GM21825 (cell line): ENCODE measurements around the gene PGLYRP2.
"Not testable (repeated sequence)": the region's sequence is repeated elsewhere in the genome, so short reads cannot be mapped to it uniquely, and the experiment has no call there.

ENCODE experiments used
- ATAC-seq: cut with Tn5 transposase; IDR thresholded peaks from one replicate; pipeline ENCODE4 v1.9.1; 2021; ENCODE audit warnings: mild to moderate bottlenecking, moderate library complexity; ENCODE audit not compliant: unreplicated experiment

PGLYRP2 gene

DNA sequence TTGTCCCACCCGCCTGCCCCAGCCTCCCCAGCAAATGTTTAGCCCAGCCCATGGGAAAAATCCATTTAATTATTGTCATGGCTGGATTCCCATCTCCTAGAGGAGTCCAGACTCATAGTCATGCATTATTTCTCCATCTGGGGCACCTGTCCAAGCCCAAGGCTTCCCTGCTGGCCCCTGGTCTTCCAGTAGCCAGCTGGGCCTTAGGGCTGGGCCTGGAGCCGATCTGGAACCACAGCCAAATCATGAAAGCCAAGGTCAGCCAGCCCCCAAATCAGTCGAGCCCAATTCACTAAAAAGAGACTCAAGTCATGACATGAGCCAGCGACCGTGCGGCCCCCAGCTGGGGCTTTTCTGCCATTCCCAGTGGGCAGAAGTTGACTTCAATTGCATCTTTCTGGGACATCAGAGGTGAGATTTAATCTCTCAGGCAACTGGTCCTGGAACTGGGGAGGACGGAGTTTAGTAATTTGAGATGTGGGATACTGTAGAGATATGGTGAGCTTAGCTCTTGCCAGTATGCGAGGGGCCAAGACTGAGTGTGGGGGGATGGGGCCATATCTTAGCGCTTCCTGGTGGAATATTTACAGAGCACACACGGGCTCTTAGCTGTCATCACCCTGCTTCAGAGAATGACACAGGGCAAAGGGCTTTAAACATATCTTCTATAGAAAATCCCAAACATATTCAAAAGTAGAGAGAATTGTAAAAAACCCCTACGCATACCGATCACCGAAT, 9.4 kb upstream of the PGLYRP2 start:
- no peak for ATAC-seq

DNA sequence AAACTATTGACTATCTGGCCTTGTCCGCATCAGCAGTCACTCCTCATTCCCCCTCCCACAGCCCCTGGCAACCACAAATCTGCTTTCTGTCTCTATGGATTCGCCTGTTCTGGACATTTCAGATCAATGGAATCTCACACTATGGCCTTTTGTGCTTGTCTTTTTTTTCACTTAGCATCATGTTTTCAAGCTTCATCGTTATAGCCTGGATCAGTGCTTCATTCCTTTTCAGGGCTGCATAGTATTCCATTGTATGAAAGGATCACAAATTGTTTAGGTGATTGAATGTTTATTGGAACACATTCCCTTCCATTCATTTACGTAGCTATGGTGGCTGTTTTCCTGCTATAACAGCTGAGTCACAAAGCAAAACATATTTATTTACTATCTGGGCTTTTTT, 7.7 kb upstream of the PGLYRP2 start:
- no peak for ATAC-seq

DNA sequence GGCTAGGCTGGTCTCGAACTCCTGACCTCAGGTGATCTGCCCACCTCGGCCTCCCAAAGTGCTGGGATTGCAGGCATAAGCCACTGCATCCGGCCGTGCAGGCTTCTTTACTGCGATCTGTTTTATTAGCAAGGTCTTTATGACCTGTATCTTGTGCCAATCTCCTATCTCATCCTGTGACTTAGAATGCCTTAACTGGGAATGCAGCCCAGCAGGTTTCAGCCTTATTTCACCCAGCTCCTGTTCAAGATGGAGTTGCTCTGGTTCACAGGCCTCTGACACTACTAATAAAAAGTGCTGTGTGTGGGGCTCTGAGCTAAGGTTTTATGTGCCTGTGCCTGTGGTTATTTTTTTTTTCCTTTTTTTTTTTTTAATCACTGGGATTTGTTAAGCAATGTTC, 6.5 kb upstream of the PGLYRP2 start:
- not testable (repeated sequence) for ATAC-seq

DNA sequence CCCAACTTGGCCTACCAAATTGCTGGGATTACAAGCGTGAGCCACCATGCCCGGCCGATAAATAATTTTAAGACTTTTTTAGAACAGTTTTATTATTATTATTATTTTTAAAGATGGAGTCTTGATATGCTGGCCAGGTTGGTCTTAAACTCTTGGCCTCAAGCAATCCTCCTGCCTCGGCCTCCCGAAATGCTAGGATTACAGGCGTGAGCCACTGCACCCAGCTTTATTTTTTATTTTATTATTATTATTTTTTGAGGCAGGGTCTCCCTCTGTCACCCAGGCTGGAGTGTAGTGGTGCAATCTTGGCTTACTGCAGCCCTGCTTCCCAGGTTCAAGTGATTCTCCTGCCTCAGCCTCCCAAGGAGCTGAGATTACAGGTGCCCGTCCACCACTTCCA, 1.7 kb upstream of the PGLYRP2 start:
- not testable (repeated sequence) for ATAC-seq

DNA sequence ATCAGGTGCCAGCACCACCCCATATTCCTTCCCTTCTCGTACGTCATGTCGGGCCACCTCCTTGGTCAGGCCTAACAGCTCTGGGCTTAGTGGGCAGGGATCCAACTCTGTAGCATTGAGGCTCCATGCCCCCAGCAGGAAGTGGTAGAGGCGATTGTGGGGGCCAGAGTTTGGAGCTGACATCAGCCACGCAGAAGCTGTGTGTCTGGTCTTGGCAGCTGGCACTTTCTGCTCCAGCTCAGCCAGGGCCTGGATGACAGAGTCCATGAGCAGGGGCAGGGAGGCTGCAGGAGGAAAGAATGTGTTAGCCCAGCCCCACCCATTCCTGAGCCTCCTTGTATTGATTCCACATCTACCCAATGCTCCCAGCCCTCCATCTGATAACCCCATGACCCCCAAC, 3.0 kb downstream of the PGLYRP2 start:
- ATAC-seq = no peak

DNA sequence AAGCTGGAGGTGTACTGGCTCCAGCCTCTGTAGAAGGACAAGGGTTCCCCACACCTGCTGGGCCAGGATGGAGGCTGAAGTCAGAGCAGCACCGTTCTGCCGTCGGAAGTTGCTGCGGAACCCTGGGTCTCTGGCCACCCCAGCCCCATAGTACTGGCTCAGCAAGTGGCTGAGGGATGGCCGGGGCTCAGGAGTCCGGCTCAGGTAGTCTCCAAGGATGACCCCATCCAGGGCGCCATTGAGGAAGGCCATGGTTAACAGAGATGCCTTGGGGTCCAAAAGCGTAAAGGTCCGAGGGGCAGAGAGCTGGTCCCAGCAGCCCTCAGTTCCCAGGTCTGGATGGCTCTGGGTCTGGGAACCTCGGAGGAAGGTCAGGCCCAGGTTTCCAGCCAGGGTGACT, 3.7 kb downstream of the PGLYRP2 start:
- no peak for ATAC-seq

DNA sequence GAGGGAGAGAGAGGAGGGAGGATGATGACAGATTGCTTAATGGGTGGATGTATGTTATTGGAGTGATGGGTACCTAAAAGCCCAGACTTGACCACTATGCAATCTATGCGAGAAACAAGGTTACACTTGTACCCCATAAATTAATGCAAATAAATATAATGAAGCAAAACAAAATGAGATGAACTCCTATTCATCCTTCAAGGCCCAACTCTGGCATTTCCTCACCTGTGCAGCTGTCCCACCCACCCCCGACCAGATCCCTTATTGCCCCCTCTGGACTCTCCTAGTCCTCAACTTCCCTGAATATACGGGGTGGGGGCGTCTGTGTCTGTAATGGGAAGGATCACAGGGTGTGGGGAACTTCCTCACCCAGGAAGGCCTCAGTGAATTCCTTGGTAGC, 4.1 kb downstream of the PGLYRP2 start:
- no peak for ATAC-seq

DNA sequence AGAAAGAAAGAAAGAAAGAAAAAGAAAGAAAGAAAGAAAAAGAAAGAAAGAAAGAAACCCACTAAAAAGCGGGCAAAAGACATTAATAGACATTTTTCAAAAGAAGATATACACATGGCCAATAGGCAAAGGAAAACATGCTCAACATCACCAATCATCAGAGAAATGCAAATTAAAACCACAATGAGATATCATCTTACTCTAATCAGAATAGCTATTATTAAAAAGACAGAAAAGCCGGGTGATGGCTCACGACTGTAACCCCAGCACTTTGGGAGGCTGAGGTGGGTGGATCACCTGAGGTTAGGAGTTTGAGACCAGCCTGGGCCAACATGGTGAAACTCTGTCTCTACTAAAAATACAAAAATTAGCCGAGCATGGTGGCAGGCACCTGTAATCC, 5.5 kb downstream of the PGLYRP2 start:
- ATAC-seq = not testable (repeated sequence)

DNA sequence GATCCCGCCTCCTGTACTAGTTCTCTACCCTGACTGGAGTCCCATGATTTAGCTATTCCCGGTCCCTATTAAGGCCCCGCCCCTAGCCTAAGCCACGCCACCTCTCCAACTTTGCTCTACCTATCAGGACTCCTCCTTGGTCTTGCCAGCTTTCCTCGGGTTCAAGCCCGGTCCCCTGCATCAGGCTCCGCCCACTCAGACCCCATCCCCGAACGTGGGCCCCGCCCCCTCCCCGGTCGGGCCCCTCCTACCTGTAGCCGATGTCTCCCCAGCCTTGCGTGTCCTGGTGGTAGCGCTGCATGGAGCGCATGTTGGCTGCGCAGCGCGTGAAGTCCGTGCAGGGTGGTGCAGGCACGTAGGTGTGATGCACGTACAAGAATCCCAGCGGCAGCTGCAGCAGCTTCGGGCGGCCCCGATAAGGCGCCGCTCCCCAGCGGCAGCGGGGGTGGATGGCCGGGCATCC, 7.6 kb downstream of the PGLYRP2 start:
- ATAC-seq = no peak

DNA sequence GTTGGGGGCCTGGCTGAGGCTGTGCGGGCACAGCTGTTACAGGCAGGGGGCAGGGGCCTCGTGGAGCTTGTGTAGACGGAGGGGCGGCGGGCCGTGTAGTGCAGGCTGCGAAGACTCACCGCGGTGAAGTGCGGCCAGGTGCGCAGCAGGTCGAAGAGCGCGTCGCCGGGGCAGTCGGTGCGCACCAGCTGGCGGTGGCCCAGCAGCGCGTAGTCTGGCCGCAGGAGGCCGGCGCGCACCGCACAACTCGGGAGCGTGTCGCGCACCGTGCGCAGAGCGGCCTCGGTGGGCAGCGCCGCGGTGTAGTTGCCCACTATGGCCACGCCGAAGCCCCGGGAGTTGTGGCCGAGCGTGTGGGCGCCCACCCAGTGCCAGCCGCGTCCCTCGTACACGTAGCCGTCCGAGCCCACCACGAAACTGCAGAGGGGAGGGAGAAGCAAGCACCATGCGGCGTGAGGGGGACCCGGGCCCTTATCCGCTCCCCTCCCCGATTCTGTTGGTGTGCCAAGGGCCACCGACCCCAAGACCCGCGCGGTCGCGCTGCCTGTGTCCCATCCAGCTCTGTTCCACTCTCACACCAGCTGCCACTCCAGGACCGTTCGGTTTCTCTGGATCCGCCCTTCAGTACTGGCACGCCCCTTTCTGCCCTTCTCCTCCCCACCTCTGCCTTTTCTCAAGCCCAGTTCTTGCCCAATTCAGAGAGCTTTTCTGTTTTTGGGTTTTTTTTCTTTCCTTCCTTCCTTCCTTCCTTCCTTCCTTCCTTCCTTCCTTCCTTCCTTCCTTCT, 9.6 kb downstream of the PGLYRP2 start:
- ATAC-seq = no peak

DNA sequence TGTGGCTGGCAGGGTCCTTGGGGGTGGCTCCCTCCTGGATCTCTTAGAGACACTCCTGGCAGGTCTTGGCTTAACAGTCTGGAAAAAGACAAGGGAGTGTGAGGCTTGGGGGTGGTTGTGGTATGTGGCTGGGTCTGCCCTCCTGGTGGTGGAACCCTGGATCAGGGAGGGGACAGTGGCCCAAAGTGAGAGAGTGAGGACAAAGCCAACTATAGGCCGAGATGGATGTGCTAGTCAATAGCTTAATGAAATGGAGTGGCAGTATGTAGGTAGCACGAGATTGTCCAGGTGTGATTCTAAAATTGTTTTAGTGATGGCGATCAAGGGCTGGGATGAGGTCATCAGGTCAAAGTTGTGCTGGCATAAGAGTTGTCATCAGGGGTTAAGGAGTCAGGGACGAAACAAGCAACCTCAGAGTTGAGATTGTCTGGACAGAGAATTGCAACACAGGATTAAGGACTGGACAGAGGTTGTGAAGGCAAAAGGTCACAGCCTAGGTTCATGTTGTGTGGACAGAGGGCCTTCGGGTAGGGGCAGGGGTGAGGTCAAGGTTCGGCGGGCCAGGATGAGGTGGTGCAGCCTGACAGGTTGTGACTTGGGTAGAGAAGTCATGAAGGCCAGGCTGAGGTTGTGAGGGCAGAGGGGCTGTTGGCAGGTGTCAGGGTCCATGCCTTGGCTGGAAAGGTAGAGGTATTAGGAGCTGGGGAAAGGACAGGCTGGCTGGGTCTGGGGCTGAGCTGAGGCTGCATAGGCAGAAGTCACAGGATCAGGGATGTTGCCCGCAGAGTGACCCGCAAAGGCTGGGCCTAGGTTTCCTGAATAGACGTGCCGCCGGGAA, 10.4 kb downstream of the PGLYRP2 start:
- ATAC-seq = no peak

DNA sequence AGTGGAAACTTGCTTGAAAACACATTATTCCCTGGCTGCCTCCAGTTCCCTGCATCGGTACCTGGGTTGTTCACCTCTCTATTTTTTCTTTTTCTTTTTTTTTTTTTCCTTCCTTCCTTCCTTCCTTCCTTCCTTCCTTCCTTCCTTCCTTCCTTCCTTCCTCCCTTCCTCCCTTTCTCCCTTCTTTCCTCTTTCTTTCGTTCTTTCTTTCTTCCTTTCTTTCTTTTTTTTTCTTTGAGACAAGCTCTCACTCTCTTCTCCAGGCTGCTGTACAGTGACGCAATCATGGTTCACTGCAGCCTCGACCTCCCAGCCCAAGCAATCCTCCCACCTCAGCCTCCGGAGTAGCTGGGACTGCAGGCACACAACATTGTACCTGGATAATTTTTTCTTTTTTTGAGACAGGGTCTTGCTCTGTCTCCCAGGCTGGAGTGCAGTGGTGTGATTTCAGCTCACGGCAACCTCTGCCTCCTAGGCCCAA, 11.5 kb downstream of the PGLYRP2 start:
- no peak for ATAC-seq

DNA sequence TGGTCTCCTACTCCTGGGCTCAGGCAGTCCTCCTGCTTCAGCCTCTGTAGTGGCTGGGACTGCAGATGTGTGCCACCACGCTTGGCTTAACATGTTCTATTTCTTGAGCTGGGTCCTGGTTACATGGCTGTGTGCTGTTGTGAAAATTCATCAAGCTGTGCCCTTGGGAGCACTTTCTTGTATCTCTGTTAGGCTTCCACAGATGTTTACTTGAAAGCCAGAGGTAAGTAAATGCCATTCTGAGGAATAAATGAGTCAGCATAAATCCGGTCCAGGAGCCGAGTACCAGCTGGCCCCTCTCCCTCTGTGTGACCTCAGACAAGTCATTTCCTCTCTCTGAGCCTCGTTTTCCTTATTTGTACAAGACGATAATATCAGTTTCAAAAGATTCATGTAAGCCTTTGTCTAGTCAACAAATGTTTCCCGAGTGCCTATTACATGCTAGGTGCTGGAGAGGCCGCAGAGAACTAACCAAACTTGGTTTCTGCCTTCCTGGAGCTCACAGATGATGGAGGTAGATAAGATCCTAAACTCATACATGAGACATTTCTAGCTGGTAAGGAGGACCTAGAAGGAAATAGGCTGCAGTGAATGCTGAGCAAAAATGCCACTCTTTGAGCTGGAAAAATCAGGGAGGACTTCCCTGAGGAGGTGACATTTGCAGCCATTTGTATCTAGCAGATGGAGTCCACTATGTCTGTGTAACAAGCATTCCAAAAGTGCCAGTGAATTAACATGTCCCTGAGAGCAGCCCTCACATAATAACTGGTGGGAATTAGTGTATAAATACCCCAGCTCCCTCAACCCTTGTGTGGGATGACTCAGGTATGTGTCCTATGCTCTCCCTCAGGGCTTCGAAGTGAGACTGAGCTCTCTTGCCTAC, 12.2 kb downstream of the PGLYRP2 start:
- ATAC-seq = peak; percentile 51

DNA sequence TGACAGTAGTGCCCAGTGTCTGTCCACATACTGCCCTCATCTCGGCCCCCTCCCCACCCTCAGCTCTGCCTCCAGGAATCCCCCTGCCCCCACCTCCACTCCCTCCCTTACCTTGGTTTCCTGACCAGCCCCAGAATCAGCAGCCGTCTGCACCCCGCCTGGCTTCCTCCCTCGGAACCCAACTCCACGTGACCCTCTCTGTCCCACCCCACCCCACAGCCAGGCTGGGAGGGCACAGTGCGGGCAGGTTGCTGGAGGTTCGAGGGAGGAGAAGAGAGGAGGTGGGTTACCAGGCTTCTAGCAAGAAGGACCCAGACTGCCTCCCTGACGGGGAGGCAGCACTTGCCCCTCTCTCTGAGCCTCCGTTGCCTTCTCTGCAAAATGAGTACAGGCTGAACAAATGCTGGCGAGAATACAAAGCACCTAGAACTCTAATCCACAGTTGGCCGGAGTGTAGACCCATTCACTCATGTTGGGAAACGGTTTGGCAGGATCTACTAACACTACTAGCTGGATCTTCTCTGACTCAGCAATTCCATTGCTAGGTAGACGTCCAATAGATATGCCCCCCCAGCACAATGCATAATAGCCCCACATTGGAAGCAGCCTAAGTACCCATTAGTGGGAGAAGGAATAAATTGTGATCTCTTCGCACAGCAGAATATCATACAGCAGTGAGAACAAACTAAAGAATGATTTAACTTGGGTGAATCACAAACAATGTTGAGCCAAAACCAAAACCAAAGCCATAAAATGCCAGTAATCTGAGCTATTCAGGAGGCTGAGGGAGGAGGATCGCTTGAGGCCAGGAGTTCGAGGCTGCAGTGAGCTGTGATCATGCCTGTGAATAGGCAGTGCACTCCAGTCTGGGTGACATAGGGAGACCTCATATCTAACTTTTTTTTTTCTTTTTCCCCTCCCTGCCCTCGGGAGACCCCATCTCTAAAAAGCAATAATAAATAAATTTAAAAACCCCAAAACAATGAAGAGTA, 14.6 kb downstream of the PGLYRP2 start, which contains the start of gene RASAL3:
RASAL3 (minus strand) TSS at position 151 of the 992 bp plus-strand sequence. CDS start 186 bp downstream, outside the sequence.
- no peak for ATAC-seq

DNA sequence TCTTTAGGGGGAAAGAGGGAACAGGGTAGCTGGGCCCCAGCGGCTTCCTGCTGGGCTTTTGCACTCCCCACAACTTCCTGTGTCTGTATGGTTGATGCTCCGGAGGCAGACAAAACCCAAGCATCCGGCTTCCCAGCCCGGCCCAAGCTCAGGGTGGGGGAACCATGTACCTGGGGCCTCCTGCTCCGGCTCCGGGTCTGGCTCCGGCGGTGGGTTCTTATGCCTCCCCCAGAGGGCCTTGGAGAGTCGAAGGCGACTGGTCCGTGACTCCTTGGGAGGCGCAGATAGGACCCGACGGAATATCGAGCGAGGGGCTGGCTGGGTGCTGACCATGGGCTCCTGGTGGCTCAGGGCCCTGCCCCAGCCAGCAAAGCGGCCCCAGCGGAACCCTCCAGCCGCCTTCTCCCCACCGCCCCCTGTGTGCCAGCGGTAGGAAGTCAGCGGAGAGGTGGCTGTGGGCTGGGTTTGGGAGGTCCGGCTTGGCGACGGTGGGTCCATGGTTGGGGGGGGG, 15.4 kb downstream of the PGLYRP2 start:
- no peak for ATAC-seq

DNA sequence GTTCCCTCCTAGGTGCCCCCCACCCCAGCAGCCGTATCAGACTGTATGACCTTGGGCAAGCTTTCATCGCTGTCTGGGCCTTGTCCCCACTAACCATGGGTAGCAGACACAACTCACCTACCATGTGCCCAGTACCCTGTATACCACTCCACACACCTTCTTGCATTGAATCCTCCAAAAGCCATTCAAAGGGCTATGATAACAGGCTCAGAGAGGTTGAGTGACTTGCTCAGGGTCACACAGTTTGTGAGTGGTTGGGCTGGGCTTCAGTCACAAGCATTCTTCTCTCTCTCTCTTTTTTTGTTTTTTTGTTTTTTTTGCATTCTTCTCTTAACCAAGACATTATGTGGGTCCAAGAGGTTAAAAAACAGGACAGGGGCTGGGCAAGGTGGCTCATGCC, 17.6 kb downstream of the PGLYRP2 start:
- ATAC-seq = no peak

DNA sequence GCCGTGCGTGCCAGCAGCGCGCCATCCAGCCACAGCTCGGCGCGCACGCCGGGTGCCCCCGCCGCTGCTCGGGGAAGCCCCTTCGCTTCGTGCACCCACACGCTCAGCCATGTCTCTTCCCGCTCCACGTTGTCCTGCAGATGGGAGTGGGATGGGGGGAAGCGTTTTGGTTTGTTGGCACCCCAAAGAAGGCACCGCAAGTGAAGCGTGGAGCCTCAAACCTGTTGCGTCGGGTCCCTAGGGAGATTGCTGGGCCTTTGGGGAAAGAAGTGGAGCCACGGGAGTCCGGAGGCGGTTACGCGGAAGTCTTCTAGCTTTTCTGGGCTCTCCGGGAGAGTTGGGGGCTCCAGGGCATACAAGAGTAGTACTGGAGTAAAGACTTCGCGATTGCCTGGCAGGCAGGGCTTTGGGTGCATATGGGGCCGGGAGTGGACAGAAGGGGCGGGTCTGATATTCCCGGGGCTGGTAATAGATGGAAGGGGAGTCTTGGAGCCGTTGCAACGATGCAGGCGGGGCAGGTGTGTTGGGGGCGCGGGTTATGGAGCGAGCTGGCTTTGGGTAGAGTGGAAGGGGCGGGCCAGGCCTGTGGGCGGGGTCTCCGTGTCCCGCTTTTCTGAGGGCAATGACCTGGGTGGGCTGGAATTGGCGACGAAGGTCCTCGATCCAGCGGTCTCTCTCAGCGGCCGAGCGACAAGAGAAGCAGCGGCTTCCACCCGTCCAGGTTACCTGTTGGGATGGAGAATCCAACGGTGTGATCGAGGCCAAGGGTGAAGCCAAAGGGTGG, 21.4 kb downstream of the PGLYRP2 start:
- no peak for ATAC-seq
